ENCODE measurements around the gene ABTB2. TPM values are rescaled to one million over a fixed set of nuclear protein-coding genes. Genes with fewer than 3 reads are reported as not detected.

Gene ABTB2
- total RNA-seq, 4 donors from 2014 or later: 5.4 to 15.6 (median 12.8) TPM

- H3K4me1 ChIP-seq: peaks cover 45% of the 10 kb centered on the region
- H3K9me3 ChIP-seq: no peaks in the 10 kb centered on the region
- DNase-seq (ENCODE audit: low spot score in 2 of 2): no peak
- WGBS: 95% methylated on average over 6 of the region's 6 CpGs
- H3K27me3 ChIP-seq: no peaks in the 10 kb centered on the region
- no peak overlapping the region for H3K27ac ChIP-seq
- H3K4me3 ChIP-seq: no peak overlapping the region
- no peaks in the 10 kb centered on the region for H3K36me3 ChIP-seq
- TF ChIP-seq EP300 (IDR thresholded peaks at IDR 0.05): no peak
- TF ChIP-seq POLR2A (IDR thresholded peaks at IDR 0.05): no peak
- no peak for TF ChIP-seq POLR2AphosphoS5 (IDR thresholded peaks at IDR 0.05)
- TF ChIP-seq, protein P1, sequence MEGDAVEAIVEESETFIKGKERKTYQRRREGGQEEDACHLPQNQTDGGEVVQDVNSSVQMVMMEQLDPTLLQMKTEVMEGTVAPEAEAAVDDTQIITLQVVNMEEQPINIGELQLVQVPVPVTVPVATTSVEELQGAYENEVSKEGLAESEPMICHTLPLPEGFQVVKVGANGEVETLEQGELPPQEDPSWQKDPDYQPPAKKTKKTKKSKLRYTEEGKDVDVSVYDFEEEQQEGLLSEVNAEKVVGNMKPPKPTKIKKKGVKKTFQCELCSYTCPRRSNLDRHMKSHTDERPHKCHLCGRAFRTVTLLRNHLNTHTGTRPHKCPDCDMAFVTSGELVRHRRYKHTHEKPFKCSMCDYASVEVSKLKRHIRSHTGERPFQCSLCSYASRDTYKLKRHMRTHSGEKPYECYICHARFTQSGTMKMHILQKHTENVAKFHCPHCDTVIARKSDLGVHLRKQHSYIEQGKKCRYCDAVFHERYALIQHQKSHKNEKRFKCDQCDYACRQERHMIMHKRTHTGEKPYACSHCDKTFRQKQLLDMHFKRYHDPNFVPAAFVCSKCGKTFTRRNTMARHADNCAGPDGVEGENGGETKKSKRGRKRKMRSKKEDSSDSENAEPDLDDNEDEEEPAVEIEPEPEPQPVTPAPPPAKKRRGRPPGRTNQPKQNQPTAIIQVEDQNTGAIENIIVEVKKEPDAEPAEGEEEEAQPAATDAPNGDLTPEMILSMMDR (IDR thresholded peaks at IDR 0.05): no peak
Observed at GRCh38 chr11:34343686-34344085, 14.1 kb downstream of the ABTB2 start.

GRCh38 chr11:34343153-34343552, 14.7 kb downstream of the ABTB2 start:
- DNase-seq (ENCODE audit: low spot score in 2 of 2): no peak
- Histone ChIP-seq H3K27me3 (no peaks in the 10 kb centered on the region), H3K4me3 (no peak overlapping the region), H3K9me3 (no peaks in the 10 kb centered on the region), H3K27ac (no peak overlapping the region), H3K4me1 (peaks cover 41% of the 10 kb centered on the region), H3K36me3 (no peaks in the 10 kb centered on the region)
- WGBS: 95% methylated on average over 3 of the region's 3 CpGs
- TF ChIP-seq EP300 (IDR thresholded peaks at IDR 0.05): no peak
- TF ChIP-seq POLR2A (IDR thresholded peaks at IDR 0.05): no peak
- TF ChIP-seq POLR2AphosphoS5 (IDR thresholded peaks at IDR 0.05): no peak
- TF ChIP-seq, protein P1 (IDR thresholded peaks at IDR 0.05): no peak

DNA sequence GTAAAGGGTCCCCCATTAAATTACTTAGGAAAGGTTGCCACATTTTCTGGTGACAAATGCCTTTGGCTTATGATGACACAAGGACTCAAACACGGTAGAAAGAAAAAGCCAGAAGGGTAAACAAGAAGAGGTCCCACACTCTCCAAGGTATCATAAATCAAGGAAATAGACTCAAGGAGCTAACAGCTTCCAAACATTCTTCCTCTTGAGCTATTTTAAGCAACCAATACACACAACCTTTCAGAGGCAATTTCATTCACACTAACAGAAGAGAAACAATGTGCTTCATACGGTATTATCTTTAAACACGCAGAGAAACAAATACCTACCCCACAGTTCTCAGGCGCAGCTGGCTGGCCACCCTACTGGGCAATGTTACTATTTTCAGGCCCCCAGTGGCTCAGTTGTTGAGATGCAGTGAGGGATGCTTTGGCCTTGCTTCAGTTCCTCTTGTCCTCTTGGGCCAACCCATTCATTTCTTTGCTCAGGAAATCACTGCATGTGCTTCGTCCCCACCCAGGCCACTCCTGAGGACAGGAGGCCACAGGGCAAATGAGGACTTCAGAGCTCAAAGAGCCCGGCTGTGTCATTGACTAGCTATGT, 15.8 kb downstream of the ABTB2 start:
- peak overlapping the region; percentile 18 for H3K27ac ChIP-seq
- no peaks in the 10 kb centered on the region for H3K36me3 ChIP-seq
- TF ChIP-seq POLR2A (IDR thresholded peaks at IDR 0.05): no peak
- no peak for TF ChIP-seq EP300 (IDR thresholded peaks at IDR 0.05)
- no peak for TF ChIP-seq POLR2AphosphoS5 (IDR thresholded peaks at IDR 0.05)
- TF ChIP-seq, protein P1 (IDR thresholded peaks at IDR 0.05): no peak
- peaks cover 34% of the 10 kb centered on the region for H3K4me1 ChIP-seq
- H3K9me3 ChIP-seq: no peaks in the 10 kb centered on the region
- H3K27me3 ChIP-seq: no peaks in the 10 kb centered on the region
- H3K4me3 ChIP-seq: no peak overlapping the region
- no peak for DNase-seq (ENCODE audit: low spot score in 2 of 2)
- WGBS: 51% methylated on average over 6 of the region's 6 CpGs

DNA sequence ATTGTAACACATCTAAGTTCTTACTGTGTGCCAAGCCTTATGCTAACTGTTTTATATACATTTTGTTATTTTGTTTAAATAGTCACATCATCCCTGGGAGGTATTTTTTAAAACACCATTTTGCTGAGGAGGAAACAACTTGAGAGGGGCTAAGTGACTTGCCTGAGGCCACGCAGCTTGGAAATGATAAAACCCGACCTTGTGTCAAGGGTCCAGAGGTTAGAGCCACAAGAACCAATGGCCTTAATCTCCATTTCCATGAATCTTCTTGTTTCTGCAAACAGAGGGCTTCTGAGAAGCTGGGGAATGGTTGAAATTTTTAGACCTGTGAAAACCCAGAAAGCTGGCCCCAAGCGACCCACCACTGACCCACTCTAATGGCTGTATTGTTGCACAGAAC, 16.7 kb downstream of the ABTB2 start:
- no peaks in the 10 kb centered on the region for H3K9me3 ChIP-seq
- no peaks in the 10 kb centered on the region for H3K36me3 ChIP-seq
- TF ChIP-seq POLR2A (IDR thresholded peaks at IDR 0.05) (no peak), POLR2AphosphoS5 (IDR thresholded peaks at IDR 0.05) (no peak), EP300 (IDR thresholded peaks at IDR 0.05) (no peak)
- TF ChIP-seq, protein P1 (IDR thresholded peaks at IDR 0.05): no peak
- DNase-seq (ENCODE audit: low spot score in 2 of 2): no peak
- H3K4me1 ChIP-seq: peaks cover 25% of the 10 kb centered on the region
- no peaks in the 10 kb centered on the region for H3K27me3 ChIP-seq
- 95% methylated on average over 3 of the region's 3 CpGs for WGBS
- no peak overlapping the region for H3K4me3 ChIP-seq
- H3K27ac ChIP-seq: no peak overlapping the region

GRCh38 chr11:34340653-34341052, 17.2 kb downstream of the ABTB2 start:
- no peak for DNase-seq (ENCODE audit: low spot score in 2 of 2)
- Histone ChIP-seq H3K4me1 (peaks cover 20% of the 10 kb centered on the region), H3K4me3 (no peak overlapping the region), H3K27me3 (no peaks in the 10 kb centered on the region), H3K27ac (no peak overlapping the region), H3K36me3 (no peaks in the 10 kb centered on the region), H3K9me3 (no peaks in the 10 kb centered on the region)
- TF ChIP-seq, protein P1 (IDR thresholded peaks at IDR 0.05): no peak
- TF ChIP-seq POLR2AphosphoS5 (IDR thresholded peaks at IDR 0.05) (no peak), EP300 (IDR thresholded peaks at IDR 0.05) (no peak), POLR2A (IDR thresholded peaks at IDR 0.05) (no peak)
- 100% methylated on average over 1 of the region's 1 CpG for WGBS
